WERI-Rb-1 (cell line): ENCODE results near the gene TNFRSF14.
"Not testable (repeated sequence)": the region's sequence is repeated elsewhere in the genome, so short reads cannot be mapped to it uniquely, and the experiment has no call there.

Source experiments
- DNase-seq: peaks from one replicate; pipeline ENCODE4 v3.0.0-alpha.2; 2020
- H3K27ac ChIP-seq: fragments of 250-450 bp; sonication (Bioruptor Pico); 2 replicates; pipeline ENCODE4 v1.5.1; 2020; ENCODE audit warnings: mild to moderate bottlenecking, moderate library complexity
- H3K27me3 ChIP-seq: fragments of 250-450 bp; sonication (Bioruptor Pico); 2 replicates; pipeline ENCODE4 v1.5.1; 2021; ENCODE audit warnings: mild to moderate bottlenecking, low read depth, moderate library complexity; ENCODE audit not compliant: insufficient read depth, severe bottlenecking
- H3K36me3 ChIP-seq: fragments of 250-450 bp; sonication (Bioruptor Pico); 2 replicates; pipeline ENCODE4 v1.5.1; 2020; ENCODE audit warnings: mild to moderate bottlenecking, moderate library complexity
- H3K4me3 ChIP-seq: 2 replicates; pipeline ENCODE4 v1.5.1; 2011; ENCODE audit warnings: low read depth, mild to moderate bottlenecking, control low read depth, low read length
- H3K9me3 ChIP-seq: fragments of 250-450 bp; sonication (Bioruptor Pico); 2 replicates; pipeline ENCODE4 v1.5.1; 2021; ENCODE audit warnings: mild to moderate bottlenecking, moderate library complexity; ENCODE audit not compliant: severe bottlenecking
- TF ChIP-seq, protein P1 (sequence below): IDR thresholded peaks from 2 replicates; pipeline ENCODE4 v1.5.1; 2011; ENCODE audit warnings: low read depth, mild to moderate bottlenecking, control low read depth, inconsistent platforms, low read length

TNFRSF14 gene

DNA sequence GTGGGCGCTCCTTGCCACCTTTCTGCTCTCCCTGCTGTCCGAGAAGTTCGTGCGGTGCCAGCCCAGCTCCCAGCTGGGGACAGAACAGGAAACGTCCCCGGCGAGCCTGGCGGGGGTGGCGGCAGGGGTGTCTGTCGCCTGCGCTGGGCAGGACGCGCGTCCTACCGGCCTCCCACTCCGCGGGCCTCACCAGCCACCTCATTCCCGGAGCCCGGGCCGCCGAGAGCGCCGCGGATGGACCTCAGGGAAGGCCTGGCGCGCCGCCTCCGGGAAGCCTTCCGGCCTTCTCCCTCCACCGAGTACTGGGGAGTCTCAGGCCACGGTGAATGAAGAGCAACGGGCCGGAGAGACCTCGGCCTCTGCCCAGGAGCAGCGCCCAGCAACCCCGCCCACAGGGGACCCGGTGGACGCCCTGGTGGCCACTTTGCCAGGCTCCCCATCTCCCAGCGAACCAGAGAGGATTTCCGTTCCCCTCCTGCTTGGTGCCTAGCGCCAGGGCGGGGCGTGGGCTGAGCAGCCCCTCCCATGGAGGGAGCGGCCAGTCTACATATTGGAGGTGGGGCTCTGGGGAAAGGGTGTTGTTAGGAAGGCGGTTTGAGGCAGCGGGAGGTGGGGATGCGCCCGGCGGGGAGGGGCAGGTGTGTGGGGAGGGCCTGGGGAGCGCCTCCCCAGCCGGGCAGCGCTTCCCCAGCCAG is 9.5 kb upstream of the TNFRSF14 start:
- Histone ChIP-seq H3K27me3 (no peaks in the 10 kb centered on the region), H3K9me3 (no peaks in the 10 kb centered on the region), H3K27ac (peak overlapping the region; percentile 62), H3K4me3 (no peak overlapping the region), H3K36me3 (no peaks in the 10 kb centered on the region)
- DNase-seq, result peak; percentile 48
- TF ChIP-seq, protein P1, sequence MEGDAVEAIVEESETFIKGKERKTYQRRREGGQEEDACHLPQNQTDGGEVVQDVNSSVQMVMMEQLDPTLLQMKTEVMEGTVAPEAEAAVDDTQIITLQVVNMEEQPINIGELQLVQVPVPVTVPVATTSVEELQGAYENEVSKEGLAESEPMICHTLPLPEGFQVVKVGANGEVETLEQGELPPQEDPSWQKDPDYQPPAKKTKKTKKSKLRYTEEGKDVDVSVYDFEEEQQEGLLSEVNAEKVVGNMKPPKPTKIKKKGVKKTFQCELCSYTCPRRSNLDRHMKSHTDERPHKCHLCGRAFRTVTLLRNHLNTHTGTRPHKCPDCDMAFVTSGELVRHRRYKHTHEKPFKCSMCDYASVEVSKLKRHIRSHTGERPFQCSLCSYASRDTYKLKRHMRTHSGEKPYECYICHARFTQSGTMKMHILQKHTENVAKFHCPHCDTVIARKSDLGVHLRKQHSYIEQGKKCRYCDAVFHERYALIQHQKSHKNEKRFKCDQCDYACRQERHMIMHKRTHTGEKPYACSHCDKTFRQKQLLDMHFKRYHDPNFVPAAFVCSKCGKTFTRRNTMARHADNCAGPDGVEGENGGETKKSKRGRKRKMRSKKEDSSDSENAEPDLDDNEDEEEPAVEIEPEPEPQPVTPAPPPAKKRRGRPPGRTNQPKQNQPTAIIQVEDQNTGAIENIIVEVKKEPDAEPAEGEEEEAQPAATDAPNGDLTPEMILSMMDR, result no peak

DNA sequence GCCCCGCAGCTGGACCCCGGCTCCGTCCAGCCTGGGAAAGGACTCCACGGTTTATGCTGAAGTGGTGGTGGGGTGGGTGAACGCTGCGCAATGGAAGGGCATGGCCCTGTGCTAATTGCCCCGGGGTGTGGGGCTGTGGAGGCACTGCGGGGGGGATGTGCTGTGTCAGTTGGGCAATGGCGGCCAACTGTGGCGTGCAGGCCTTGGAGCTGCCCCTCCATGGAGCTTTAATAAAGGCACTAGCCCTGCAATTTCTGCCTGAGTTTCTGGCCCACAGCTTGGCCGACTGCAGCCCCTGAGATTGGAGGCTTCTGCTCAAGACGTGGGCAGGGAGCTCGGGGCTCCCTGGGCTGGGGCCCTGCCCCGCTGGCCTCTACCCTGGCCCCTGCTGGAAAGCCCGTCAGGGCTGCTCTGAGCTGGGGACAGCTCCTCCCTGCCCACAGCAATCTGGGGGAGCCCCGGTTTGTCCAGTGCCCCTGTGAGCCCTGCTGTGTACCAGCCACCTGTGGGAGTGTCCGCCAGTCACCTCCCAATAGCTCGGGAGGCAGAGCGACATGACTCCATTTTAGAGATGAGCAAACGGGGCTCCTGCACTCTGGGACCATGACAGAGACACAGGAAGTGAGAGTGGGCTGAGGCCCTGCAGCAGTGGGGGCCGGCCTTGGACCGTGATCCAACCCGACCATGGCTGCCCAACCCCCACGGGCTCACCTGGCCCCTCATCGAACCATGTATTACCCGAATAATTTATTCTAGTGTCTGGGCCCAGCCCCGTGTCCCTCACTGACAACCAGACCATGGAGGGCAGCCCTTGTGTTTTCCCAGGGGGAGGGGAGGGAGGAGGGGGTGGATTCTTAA is 8.7 kb upstream of the TNFRSF14 start:
- DNase-seq, result no peak
- Histone ChIP-seq H3K36me3 (no peaks in the 10 kb centered on the region), H3K27ac (no peak overlapping the region), H3K27me3 (no peaks in the 10 kb centered on the region), H3K4me3 (no peak overlapping the region), H3K9me3 (no peaks in the 10 kb centered on the region)
- TF ChIP-seq, protein P1, result no peak

DNA sequence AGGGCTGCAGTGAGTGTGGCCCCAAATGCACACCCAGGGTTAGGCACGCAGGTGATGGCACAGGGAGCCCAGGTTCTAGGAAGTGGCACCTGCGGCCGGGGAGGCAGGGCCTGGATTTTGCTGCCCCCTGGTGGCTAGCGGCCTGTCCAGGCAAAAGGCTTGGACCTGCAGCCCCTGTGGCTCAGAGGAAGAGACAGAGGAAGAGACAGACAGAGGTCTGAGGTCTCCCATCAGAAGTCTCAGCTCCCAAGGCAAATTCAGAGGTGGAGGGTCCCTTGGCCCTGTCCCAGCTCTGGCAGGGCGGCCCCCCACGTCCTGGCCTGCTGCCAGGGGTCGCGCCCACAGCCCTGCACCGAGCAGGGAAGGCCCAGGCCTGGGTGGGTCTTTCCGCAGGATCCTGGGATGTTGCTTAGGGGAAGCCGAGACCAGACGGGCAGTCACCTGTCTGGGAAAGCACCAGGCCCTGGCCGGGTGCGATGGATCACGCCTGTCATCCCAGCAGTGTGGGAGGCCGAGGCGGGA is 8.0 kb upstream of the TNFRSF14 start:
- Histone ChIP-seq H3K36me3 (no peaks in the 10 kb centered on the region), H3K27ac (no peak overlapping the region), H3K27me3 (no peaks in the 10 kb centered on the region), H3K4me3 (no peak overlapping the region), H3K9me3 (no peaks in the 10 kb centered on the region)
- TF ChIP-seq, protein P1, result peak; percentile 95
- DNase-seq, result peak; percentile 80

DNA sequence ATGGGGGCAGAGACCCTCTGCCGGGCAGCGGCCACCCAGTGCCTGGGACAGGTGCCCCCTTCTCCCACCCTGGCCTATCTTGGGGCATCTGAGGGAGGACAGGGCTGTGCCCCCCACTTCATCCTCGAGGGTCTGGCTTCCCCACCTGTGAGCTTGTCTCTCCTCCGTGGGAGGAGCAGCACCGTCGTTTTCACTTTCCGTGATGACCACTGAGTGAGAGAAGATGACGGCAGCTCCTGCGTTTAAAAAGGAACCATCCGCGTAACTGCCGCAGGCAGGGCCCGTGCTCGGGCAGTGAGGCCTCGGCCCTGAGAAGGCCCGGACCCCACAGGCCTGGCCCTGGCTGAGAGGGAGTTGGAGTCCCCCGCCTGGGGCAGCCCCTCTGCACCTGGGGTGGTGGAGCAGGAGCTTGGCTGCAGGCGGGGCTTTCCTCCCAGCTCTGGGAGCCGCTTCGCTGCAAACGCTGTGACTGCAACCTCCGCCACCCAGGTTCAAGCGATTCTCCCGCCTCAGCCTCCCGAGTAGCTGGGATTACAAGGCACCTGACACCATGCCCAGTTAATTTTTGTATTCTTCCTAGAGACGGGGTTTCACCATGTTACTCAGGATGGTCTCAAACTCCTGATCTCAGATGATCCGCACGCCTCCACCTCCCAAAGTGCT is 6.7 kb upstream of the TNFRSF14 start:
- DNase-seq, H3K9me3 ChIP-seq, H3K27me3 ChIP-seq, H3K36me3 ChIP-seq, H3K4me3 ChIP-seq, H3K27ac ChIP-seq: not testable (repeated sequence)

DNA sequence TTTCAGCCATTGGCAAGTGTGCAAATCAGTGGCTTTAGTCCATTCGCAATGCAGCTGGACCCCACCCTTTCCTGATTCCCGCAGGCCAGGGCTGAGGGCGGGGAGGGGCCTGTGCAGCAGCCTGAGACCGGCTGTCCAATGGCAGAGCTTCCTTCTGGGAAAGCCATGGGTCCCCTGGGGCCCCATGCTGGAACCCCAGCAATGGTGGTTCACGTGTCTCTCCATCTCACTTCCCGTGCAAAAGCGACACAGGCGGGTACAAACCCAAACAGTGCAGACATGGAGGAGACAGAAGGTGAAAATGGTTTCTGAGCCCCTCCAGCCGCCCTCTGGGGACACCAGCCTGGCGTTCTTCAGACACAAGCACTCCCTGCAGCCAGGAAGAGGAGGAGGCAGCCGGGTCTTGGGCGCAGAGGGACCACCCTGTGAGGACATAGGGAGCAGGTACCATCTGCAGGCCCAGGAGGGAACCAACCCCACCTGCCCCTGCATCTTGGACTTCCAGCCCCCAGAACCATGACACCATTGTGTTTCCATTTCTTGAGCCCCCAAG is 5.8 kb upstream of the TNFRSF14 start:
- H3K36me3 ChIP-seq, H3K27me3 ChIP-seq, H3K9me3 ChIP-seq, H3K27ac ChIP-seq, DNase-seq, H3K4me3 ChIP-seq: not testable (repeated sequence)

DNA sequence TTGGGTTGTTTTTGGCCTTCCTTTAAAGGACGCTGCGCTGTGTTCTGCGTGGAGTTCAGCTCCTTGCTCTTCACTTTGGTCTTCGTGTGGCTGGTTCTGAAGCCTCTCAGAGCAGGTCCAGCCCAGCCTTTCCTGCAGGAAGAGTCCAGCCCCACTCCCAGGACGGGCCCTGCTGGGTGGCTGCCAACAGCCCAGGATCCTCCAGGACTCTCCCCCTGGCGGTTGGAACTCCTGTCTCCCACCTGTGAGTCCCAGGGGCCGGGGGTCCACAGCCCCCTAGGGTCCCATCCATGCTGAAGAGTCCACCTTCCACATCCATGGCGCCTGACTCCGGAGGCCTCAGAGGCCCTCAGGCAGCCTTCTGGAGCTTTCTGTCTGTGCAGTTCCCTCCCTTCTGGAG is 4.6 kb upstream of the TNFRSF14 start:
- not testable (repeated sequence) for H3K36me3 ChIP-seq, H3K27me3 ChIP-seq, H3K4me3 ChIP-seq, H3K27ac ChIP-seq, DNase-seq, H3K9me3 ChIP-seq

DNA sequence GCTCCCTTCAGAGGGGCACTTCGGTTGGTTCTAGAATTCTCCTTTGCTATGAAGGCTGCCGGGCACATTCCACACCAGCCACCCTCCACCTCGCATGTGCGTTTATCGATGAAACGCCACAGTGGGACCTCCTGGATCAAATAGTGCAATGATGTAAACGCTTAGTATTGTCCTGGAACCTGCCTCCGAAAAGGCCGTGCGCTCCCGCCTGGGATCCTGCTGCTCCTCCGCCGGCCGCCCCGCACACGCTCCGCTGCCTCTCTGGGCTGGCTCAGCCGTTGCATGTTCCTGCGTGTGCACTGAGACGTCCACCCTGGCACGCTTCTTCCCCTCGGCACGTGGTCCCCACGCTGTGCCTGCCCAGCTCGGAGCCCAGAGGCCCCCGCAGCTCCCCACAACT is 4.0 kb upstream of the TNFRSF14 start:
- no peak overlapping the region for H3K27ac ChIP-seq
- H3K4me3 ChIP-seq, result no peak overlapping the region
- no peaks in the 10 kb centered on the region for H3K9me3 ChIP-seq
- no peaks in the 10 kb centered on the region for H3K27me3 ChIP-seq
- TF ChIP-seq, protein P1, result no peak
- DNase-seq, result no peak
- H3K36me3 ChIP-seq, result no peaks in the 10 kb centered on the region

DNA sequence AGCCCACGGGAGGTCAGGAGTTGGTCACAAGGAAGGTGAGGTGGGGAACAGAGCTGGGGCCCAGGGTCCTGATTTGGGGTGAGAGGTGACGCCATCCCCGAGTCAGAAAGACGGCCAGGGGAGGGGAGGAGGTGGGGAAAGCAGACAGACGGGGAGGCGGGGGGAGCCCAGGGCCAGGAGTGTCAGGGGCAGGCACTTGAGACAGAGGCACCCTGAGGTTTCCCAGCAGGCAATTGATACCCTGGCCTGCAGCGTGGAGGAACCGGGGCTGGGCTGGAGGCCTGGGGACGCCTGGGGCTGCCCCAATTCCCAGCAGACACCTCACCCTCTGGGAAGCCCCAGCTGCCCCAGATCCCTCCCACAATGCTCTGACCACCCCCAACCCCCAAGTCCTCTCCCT is 3.1 kb upstream of the TNFRSF14 start:
- not testable (repeated sequence) for H3K36me3 ChIP-seq, H3K27me3 ChIP-seq, H3K27ac ChIP-seq, DNase-seq, H3K4me3 ChIP-seq, H3K9me3 ChIP-seq
